Activated T-cell treated with anti-CD3 and anti-CD28 coated beads, Interleukin-2, amount 50 U/mL, for 72 hours (primary cell): Measurements from ENCODE around the gene DCST1. TPM values are rescaled to one million over a fixed set of nuclear protein-coding genes. Genes with fewer than 3 reads are reported as not detected.

Source experiments
- ATAC-seq, 2 donors: fragments of 150-1000 bp; cut with Tn5 transposase; replicated peaks in 1 of 2; 2 replicates each; pipeline ENCODE4 v1.10.0; 2021; ENCODE audit warnings: moderate library complexity in 2 of 2, mild to moderate bottlenecking in 1 of 2
- DNase-seq, 2 donors: peaks; one replicate each; pipeline ENCODE4 v3.0.0; 2021 to 2022; ENCODE audit warnings: mixed read lengths in 1 of 2
- H3K27ac Mint-ChIP-seq: one replicate; pipeline ENCODE4 v1.8.0; 2022; ENCODE audit warnings: mild to moderate bottlenecking, moderate library complexity, mixed read lengths
- H3K27me3 Mint-ChIP-seq: one replicate; pipeline ENCODE4 v1.8.0; 2022; ENCODE audit warnings: low read depth, mixed read lengths
- H3K36me3 Mint-ChIP-seq, 2 donors: one replicate each; pipeline ENCODE4 v1.8.0; 2022; ENCODE audit warnings: mixed read lengths in 2 of 2, mild to moderate bottlenecking in 1 of 2; ENCODE audit not compliant: insufficient read depth in 2 of 2
- H3K4me1 Mint-ChIP-seq: one replicate; pipeline ENCODE4 v1.8.0; 2022; ENCODE audit warnings: low read depth, mixed read lengths
- H3K4me3 Mint-ChIP-seq, 2 donors: one replicate each; pipeline ENCODE4 v1.8.0; 2022; ENCODE audit warnings: mild to moderate bottlenecking in 2 of 2, mixed read lengths in 2 of 2, moderate library complexity in 2 of 2
- H3K9me3 Mint-ChIP-seq, 2 donors: one replicate each; pipeline ENCODE4 v1.8.0; 2022; ENCODE audit warnings: mixed read lengths in 2 of 2
- total RNA-seq, 2 donors: library from RNA; stranded (reverse); gene quantifications; one replicate each; pipeline ENCODE4 v1.2.3, GENCODE V29; 2022

The DCST1 gene
- total RNA-seq, 2 donors from 2014 or later: 0.10 TPM; not detected in 1

DNA sequence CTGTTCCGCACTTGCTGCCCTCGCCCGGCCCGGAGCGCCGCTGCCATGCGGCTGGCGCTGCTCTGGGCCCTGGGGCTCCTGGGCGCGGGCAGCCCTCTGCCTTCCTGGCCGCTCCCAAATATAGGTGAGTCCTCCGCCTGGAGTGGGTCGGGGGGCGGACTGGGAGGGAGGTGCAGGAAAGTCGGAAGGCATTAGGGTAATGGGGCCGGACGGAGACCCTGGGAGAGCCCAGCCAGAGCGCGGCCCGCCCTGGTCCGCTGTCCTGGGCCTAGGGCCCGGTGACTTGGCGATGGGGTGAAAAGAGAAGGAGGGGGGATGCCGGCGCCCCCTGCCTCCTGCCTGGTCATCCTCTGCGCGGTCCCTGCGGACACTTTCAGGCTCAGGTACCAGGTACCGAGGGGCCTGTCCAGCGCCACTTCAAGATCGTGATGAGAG is 17.7 kb downstream of the DCST1 start:
- peak in 1 of 2 donors; percentile 10 for ATAC-seq
- Mint-ChIP-seq H3K27me3 (no peaks in the 10 kb centered on the region), H3K27ac (no peak overlapping the region), H3K4me1 (peaks cover 26% of the 10 kb centered on the region), H3K4me3 (peak overlapping the region; percentile 91 to 92), H3K36me3 (no peaks in the 10 kb centered on the region), H3K9me3 (no peaks in the 10 kb centered on the region)
- no peak for DNase-seq

DNA sequence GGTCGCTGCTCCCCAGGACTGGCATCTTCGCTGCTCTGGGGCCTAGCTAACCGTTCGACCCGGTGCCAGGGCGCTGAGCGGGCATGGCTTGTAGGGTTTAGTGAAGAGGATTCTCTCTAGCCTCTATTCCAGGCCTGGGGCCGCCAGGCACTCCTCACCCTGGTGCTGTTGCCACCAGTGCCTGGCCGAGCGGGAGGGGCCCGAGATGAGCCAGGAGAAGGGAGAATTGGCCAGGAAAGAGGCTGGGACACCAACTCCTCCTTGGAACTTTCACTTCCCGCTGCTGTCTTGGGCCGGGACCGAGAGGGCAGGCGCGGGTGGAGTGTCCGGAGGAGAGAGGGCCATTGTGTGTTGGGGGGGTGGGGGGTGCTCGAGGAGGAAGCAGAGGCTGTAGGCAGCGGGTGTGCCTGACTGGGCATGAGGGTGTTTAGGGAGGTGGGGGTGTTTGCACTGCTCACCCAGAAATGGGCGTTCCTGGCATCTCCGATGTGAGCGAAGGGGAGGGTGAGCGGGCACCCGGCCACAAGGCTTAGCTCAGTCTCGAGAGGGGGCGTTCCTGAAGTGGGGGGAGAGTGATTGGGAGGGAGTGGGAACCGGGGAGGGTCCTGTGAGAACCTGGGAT is 18.3 kb downstream of the DCST1 start:
- Mint-ChIP-seq H3K27me3 (no peaks in the 10 kb centered on the region), H3K4me3 (peak overlapping the region; percentile 91 to 92), H3K27ac (no peak overlapping the region), H3K36me3 (no peaks in the 10 kb centered on the region), H3K4me1 (peaks cover 26% of the 10 kb centered on the region), H3K9me3 (no peaks in the 10 kb centered on the region)
- peak; percentile 22 to 30 for ATAC-seq
- peak; percentile 46 to 57 for DNase-seq

DNA sequence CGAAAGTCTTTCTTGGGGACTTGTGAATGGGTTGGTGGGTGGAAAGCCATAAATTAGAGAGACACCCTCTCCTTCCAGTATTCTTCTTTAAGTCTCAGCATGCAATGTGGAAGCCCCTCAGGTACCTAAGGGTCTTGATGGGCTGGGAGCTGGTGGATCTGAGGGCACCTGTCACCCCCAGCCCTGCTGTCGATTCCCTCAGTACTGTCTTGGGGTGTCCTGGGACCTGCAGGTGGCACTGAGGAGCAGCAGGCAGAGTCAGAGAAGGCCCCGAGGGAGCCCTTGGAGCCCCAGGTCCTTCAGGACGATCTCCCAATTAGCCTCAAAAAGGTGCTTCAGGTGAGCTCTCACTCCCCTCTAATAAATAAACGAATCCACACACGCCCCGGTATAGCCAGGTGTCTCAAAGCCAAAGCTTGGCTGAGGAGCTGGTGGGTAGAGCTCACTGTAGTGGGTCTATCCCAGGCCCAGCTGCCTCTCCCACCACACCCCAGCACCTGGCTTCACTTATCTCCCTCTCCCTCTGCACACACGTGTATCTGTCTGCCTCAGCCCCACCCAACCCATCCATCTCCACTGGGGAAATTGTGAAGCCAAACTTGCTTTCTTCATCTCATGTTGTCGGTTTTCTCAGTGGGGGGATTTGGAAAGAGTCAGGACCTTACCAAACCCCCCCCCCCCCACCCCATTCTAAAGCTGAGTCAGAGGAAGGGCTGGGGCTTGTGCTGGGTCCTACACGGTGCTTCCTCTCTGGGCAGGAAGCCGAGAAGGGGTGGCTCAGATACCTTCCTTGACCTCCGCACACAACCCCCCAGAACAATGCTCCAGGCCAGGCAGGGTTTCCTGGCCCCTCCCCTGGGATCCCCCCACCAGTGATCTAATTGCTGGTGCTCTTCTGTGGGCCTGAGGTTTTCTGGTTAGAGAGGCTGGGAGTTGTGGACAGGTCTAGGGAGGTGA is 19.1 kb downstream of the DCST1 start:
- peaks cover 26% of the 10 kb centered on the region for H3K4me1 Mint-ChIP-seq
- ATAC-seq: peak in 1 of 2 donors; percentile 21
- peak overlapping the region; percentile 40 for H3K27ac Mint-ChIP-seq
- H3K4me3 Mint-ChIP-seq: peak overlapping the region; percentile 91 to 92
- H3K27me3 Mint-ChIP-seq: no peaks in the 10 kb centered on the region
- peak; percentile 34 to 54 for DNase-seq
- H3K9me3 Mint-ChIP-seq: no peaks in the 10 kb centered on the region
- no peaks in the 10 kb centered on the region for H3K36me3 Mint-ChIP-seq

DNA sequence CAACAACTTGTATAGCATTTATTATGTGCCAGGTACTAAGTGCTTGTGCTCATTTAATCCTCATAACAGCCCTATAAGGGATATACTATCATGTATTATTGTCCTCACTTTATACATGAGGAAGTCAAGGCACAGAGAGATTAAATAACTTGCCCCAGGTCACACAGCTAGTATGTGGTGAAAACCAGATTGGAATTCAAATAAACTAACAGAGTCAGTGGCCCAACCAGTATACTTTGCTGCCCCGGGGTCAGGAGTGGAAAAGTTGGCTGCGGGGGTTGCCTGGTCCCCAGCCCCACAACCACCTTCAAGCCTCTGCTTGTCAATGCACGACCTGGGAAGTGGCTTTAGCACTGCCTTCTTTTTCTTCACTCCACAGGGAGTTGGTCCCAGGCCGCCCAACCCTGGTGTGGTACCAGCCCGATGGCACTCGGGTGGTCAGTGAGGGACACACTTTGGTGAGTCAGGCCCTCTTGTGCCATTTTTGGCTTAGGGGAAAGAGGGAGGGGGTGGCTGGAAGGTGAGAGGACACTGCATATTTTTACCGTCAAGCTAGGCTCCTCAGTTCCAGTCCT is 20.0 kb downstream of the DCST1 start:
- Mint-ChIP-seq H3K27me3 (no peaks in the 10 kb centered on the region), H3K27ac (peak overlapping the region; percentile 40), H3K36me3 (no peaks in the 10 kb centered on the region), H3K9me3 (no peaks in the 10 kb centered on the region), H3K4me1 (peaks cover 26% of the 10 kb centered on the region), H3K4me3 (peak overlapping the region; percentile 63 to 91)
- DNase-seq (no peak), ATAC-seq (no peak)

DNA sequence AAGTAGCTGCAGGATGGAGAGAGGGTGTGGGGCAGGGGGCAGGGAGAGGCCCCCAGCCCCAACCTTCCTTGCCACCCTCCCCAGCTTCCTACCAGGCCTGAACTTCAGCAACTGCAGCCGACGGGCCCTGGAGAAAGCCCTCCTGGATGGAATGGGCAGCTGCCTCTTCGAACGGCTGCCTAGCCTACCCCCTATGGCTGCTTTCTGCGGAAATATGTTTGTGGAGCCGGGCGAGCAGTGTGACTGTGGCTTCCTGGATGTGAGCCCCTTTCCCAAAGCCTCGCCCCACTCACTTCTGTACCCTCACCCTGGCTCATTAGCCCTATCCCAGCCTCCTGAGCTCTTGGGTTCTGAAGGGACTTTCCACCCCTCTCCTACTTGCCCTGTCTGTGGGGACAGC is 23.5 kb downstream of the DCST1 start:
- peaks cover 20% of the 10 kb centered on the region for H3K4me1 Mint-ChIP-seq
- H3K36me3 Mint-ChIP-seq: no peaks in the 10 kb centered on the region
- no peak for DNase-seq
- no peaks in the 10 kb centered on the region for H3K27me3 Mint-ChIP-seq
- no peak for ATAC-seq
- H3K4me3 Mint-ChIP-seq: no peak overlapping the region
- no peaks in the 10 kb centered on the region for H3K9me3 Mint-ChIP-seq
- H3K27ac Mint-ChIP-seq: no peak overlapping the region

DNA sequence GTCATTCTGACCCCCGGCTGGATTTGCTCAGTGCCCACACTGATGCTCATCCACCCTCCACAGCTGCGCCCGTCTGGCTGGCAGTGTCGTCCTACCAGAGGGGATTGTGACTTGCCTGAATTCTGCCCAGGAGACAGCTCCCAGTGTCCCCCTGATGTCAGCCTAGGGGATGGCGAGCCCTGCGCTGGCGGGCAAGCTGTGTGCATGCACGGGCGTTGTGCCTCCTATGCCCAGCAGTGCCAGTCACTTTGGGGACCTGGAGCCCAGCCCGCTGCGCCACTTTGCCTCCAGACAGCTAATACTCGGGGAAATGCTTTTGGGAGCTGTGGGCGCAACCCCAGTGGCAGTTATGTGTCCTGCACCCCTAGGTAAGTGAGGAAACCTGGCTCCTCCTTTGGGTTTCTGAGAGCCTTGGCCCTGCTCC is 24.2 kb downstream of the DCST1 start:
- no peaks in the 10 kb centered on the region for H3K36me3 Mint-ChIP-seq
- DNase-seq (no peak), ATAC-seq (no peak)
- H3K9me3 Mint-ChIP-seq: no peaks in the 10 kb centered on the region
- no peaks in the 10 kb centered on the region for H3K27me3 Mint-ChIP-seq
- H3K4me1 Mint-ChIP-seq: peaks cover 20% of the 10 kb centered on the region
- H3K4me3 Mint-ChIP-seq: no peak overlapping the region
- H3K27ac Mint-ChIP-seq: no peak overlapping the region

DNA sequence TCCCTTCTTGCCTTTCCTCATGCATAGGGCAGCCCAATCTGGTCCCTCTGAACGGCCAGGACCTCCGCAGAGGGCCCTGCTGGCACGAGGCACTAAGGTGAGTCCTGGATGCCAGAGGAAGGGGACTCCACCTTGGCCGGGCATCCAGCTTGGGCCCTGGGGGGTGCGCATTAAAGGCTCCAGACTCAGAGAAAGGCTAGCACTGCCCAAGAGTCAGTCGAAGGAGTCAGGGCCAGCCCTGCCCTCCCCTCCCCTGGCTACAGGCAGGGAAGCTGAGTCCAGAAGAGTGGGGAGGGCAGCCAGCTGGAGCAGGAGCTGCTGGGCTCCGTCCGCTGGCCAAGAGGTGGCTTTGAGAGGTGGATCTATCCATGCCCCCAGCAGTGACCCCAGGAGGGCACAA is 27.1 kb downstream of the DCST1 start:
- peaks cover 0 to 2% of the 10 kb centered on the region in 2 donors for H3K36me3 Mint-ChIP-seq
- DNase-seq: no peak
- H3K27me3 Mint-ChIP-seq: no peaks in the 10 kb centered on the region
- peaks cover 32% of the 10 kb centered on the region for H3K4me1 Mint-ChIP-seq
- no peak overlapping the region for H3K27ac Mint-ChIP-seq
- no peak overlapping the region for H3K4me3 Mint-ChIP-seq
- H3K9me3 Mint-ChIP-seq: no peaks in the 10 kb centered on the region
- ATAC-seq: no peak

DNA sequence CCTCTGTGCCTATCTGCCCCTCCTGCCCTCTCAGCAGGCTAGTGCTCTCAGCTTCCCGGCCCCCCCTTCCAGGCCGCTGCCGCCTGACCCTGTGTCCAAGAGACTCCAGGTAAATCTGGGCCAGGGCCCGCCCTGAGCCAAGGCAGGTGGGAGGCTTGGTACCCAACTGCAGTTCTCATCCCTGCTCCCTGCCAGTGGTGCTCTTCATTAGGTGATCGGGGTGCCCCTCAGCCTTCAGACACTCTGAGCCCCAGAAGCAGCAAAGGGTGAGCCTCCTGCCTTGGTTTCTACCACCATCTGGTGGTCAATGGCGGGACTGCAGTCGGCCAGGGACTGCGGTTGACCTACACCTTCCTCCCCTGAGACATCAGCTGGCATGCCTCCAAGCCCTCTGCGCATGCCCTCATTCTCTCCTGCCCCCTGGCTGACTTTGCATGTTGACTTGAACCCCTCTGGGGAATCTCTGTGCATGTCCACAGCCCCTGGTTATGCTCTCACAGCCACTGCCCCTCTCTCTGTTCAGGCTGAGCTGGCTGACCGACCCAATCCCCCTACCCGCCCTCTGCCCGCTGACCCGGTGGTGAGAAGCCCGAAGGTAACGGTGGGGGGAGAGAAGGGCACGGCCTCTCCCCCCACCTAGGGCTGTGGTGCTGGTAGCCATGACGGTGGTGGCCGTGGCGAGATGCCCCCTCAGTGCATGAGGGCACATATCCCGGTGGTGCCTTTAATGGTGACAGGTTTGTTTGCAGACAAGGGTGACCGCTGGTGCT is 27.9 kb downstream of the DCST1 start:
- Mint-ChIP-seq H3K9me3 (no peaks in the 10 kb centered on the region), H3K36me3 (peaks cover 0 to 2% of the 10 kb centered on the region in 2 donors), H3K4me1 (peaks cover 37% of the 10 kb centered on the region), H3K4me3 (no peak overlapping the region), H3K27ac (no peak overlapping the region), H3K27me3 (no peaks in the 10 kb centered on the region)
- ATAC-seq (peak; percentile 62 to 66), DNase-seq (peak; percentile 95 to 97)

DNA sequence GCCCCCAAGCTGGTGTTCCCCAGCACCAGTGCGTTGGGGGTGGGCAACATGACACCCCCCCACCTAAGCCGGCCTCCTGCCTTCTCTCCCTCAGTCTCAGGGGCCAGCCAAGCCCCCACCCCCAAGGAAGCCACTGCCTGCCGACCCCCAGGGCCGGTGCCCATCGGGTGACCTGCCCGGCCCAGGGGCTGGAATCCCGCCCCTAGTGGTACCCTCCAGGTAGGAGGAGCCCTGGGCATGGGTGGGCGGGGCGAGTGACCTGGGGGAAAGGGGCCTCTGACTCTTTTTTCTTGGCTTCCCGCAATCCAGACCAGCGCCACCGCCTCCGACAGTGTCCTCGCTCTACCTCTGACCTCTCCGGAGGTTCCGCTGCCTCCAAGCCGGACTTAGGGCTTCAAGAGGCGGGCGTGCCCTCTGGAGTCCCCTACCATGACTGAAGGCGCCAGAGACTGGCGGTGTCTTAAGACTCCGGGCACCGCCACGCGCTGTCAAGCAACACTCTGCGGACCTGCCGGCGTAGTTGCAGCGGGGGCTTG is 28.6 kb downstream of the DCST1 start:
- H3K4me3 Mint-ChIP-seq: peak overlapping the region; percentile 40 to 87

DNA sequence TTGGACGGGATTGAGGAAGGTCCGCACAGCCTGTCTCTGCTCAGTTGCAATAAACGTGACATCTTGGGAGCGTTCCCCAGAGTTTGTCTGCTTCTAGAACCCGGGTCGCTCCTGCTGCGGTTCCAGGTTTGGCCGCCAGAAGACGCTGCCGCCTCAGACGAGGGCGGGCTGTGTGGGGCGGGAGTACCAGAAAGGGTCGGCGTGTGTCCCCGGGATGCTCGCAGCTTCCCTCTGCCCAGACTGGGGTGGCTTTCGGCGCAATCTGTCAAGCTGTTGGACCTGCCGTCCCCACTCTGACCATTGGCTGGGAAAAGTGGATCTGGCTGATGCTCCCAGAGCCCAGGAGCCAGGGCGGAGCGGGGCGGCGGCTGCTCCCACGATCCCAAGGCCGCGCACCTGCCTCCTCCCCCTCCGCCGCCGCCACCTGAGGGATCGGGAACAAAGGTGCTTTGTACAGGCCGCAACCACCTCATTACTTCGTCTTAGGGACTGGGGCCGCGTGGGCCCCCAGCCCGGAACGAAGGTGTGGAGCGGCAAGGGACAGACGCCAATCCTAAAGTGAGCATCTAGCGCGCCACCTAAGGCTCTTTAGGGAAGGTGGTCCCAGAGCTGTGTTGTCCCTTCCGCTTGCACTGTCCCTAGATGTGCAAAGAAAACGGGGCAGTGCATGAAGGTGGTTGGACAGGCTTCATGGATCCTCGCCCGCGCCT is 29.2 kb downstream of the DCST1 start:
- DNase-seq (peak; percentile 86 to 87), ATAC-seq (peak; percentile 52 to 56)
- H3K9me3 Mint-ChIP-seq: no peaks in the 10 kb centered on the region
- peaks cover 37% of the 10 kb centered on the region for H3K4me1 Mint-ChIP-seq
- H3K27ac Mint-ChIP-seq: no peak overlapping the region
- peak overlapping the region; percentile 85 to 87 for H3K4me3 Mint-ChIP-seq
- H3K27me3 Mint-ChIP-seq: no peaks in the 10 kb centered on the region
- H3K36me3 Mint-ChIP-seq: peaks cover 0 to 2% of the 10 kb centered on the region in 2 donors

More for the DNA sequence above, 28.6 kb downstream of the DCST1 start:
- peak in 1 of 2 donors; percentile 5 for ATAC-seq
- Mint-ChIP-seq H3K4me1 (peaks cover 37% of the 10 kb centered on the region), H3K36me3 (peaks cover 0 to 2% of the 10 kb centered on the region in 2 donors), H3K27me3 (no peaks in the 10 kb centered on the region), H3K27ac (no peak overlapping the region), H3K9me3 (no peaks in the 10 kb centered on the region)
- no peak for DNase-seq

DNA sequence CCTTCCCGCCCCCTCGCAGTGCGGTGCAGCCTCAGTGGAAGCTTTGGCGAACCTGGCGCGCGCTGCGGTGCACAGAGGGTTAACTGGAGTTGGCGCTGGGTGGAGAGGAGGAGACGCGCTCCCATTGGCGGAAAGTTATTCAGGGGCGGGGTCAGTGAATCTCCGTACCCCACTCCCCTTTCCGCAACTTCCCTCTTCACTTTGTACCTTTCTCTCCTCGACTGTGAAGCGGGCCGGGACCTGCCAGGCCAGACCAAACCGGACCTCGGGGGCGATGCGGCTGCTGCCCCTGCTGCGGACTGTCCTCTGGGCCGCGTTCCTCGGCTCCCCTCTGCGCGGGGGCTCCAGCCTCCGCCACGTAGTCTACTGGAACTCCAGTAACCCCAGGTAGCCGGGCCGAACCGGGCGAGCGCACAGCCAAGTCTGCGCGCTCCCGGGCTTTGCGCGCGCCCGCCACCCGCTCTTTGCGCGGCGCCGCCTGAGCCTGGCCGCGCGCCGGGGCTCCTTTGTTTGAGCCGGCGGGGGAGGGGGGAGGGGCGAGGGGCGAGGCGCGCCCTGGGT is 30.0 kb downstream of the DCST1 start, which contains the start of gene EFNA4:
Gene EFNA4 (plus strand): TSS at position 191 of the 561 bp plus-strand sequence. CDS start 84 bp downstream, at position 275.
- Mint-ChIP-seq H3K36me3 (peaks cover 0 to 2% of the 10 kb centered on the region in 2 donors), H3K4me3 (peak within 1 kb of the TSS; percentile 85 to 87), H3K27ac (peak within 1 kb of the TSS; percentile 2), H3K4me1 (peaks cover 37% of the 10 kb centered on the region), H3K9me3 (no peaks in the 10 kb centered on the region), H3K27me3 (no peaks in the 10 kb centered on the region)
- peak; percentile 82 to 90 for DNase-seq
- ATAC-seq: peak; percentile 83 to 85
